H1 (cell line): ENCODE data around the gene EPN2. TPM values are rescaled to one million over a fixed set of nuclear protein-coding genes. Genes with fewer than 3 reads are reported as not detected.

Experiments used
- CTCF ChIA-PET: fragments of 300-600 bp; sonication (Branson Sonifier 250); formaldehyde crosslinking; loops from one replicate; lab custom pipeline; 2021; ENCODE audit not compliant: partially characterized antibody; lab: Charles Lee
- POLR2A ChIA-PET: fragments of 300-600 bp; sonication (Branson Sonifier 250); formaldehyde crosslinking; loops from one replicate; lab custom pipeline; 2021; ENCODE audit warnings: inconsistent platforms; ENCODE audit not compliant: partially characterized antibody; lab: Charles Lee
- DNase-seq, 2 experiments: peaks; one replicate each; pipeline versions ENCODE4 v3.0.0 to v3.0.0-alpha.2; 2010 to 2022; ENCODE audit warnings: low spot score in 2 of 2, low read depth in 1 of 2, mixed read lengths in 1 of 2
- FAIRE-seq: peaks from 2 replicates; lab custom pipeline; 2011; peaks lifted over from hg19 to GRCh38; lab: Jason Lieb, UNC
- H2AFZ ChIP-seq: 2 replicates; pipeline ENCODE4 v1.8.1; 2012; ENCODE audit warnings: low read length, inconsistent platforms
- H2AK5ac ChIP-seq: 2 replicates; pipeline ENCODE4 v1.6.1; 2013; ENCODE audit warnings: low read depth, low read length
- H2BK120ac ChIP-seq: replicated peaks from 2 replicates; pipeline ENCODE3; 2013; ENCODE audit warnings: low read depth, low read length, inconsistent platforms
- H2BK12ac ChIP-seq: 2 replicates; pipeline ENCODE4 v1.6.1; 2013; ENCODE audit warnings: low read depth, low read length
- H2BK15ac ChIP-seq: 2 replicates; pipeline ENCODE4 v1.6.1; 2013; ENCODE audit warnings: low read length
- H2BK20ac ChIP-seq: 2 replicates; pipeline ENCODE4 v1.6.1; 2013; ENCODE audit warnings: low read length
- H2BK5ac ChIP-seq: 2 replicates; pipeline ENCODE4 v1.6.1; 2013; ENCODE audit warnings: low read depth, low read length
- H3K14ac ChIP-seq: 2 replicates; pipeline ENCODE4 v1.6.1; 2013; ENCODE audit warnings: inconsistent platforms; ENCODE audit not compliant: insufficient read length
- H3K18ac ChIP-seq: 2 replicates; pipeline ENCODE4 v1.6.1; 2013; ENCODE audit warnings: low read length; ENCODE audit errors: extremely low read depth
- H3K23ac ChIP-seq: 2 replicates; pipeline ENCODE4 v1.6.1; 2013; ENCODE audit warnings: inconsistent platforms; ENCODE audit not compliant: insufficient read length
- H3K23me2 ChIP-seq: 2 replicates; pipeline ENCODE4 v1.6.1; 2013; ENCODE audit warnings: low read depth, low read length
- H3K27ac ChIP-seq: 2 replicates; pipeline ENCODE4 v1.6.1; 2011; ENCODE audit warnings: low read depth, low read length, inconsistent platforms
- H3K27me3 ChIP-seq, 4 experiments: replicated peaks in 1 of 4; 1 replicate in 1 of 4; 2 replicates in 3 of 4; pipeline versions ENCODE4 v1.6.1 to v1.8.1; 2011 to 2013; ENCODE audit warnings: low read length in 3 of 4, mild to moderate bottlenecking in 3 of 4, inconsistent platforms in 2 of 4, mixed read lengths in 2 of 4, moderate library complexity in 1 of 4; ENCODE audit not compliant: control insufficient read depth in 3 of 4, insufficient read depth in 3 of 4; ENCODE audit errors: extremely low read depth in 1 of 4
- H3K36me3 ChIP-seq, 4 experiments: 2 replicates each; pipeline versions ENCODE4 v1.6.1 to v1.8.1; 2011 to 2013; ENCODE audit warnings: mild to moderate bottlenecking in 4 of 4, low read length in 3 of 4, moderate library complexity in 2 of 4, control low read depth in 1 of 4, inconsistent platforms in 1 of 4; ENCODE audit not compliant: insufficient read depth in 4 of 4, control insufficient read depth in 2 of 4
- H3K4ac ChIP-seq: replicated peaks from 2 replicates; pipeline ENCODE3; 2013; ENCODE audit warnings: low read length, low read depth, mixed read lengths, inconsistent platforms; ENCODE audit not compliant: insufficient read length
- H3K4me1 ChIP-seq, 4 experiments: replicated peaks in 1 of 4; 1 replicate in 1 of 4; 2 replicates in 3 of 4; pipeline versions ENCODE4 v1.6.1 to v1.8.1; 2011 to 2013; ENCODE audit warnings: low read length in 3 of 4, inconsistent platforms in 2 of 4, mixed read lengths in 1 of 4; ENCODE audit not compliant: insufficient read depth in 4 of 4, control insufficient read depth in 3 of 4
- H3K4me2 ChIP-seq, 2 experiments: 2 replicates each; pipeline versions ENCODE4 v1.6.1 to v1.8.1; 2011 to 2013; ENCODE audit warnings: low read depth in 2 of 2, low read length in 2 of 2, control low read depth in 1 of 2, inconsistent platforms in 1 of 2, mild to moderate bottlenecking in 1 of 2; ENCODE audit not compliant: insufficient read depth in 1 of 2
- H3K4me3 ChIP-seq, 4 experiments: fragments of 200-600, 300-600 bp in 1 of 4; sonication (generic), shearing (Covaris generic), sonication (Bioruptor Twin) in 1 of 4; 2 replicates each; pipeline versions ENCODE4 v1.5.1 to v1.8.1; 2011 to 2016; ENCODE audit warnings: low read length in 4 of 4, low read depth in 3 of 4, control low read depth in 2 of 4, inconsistent platforms in 2 of 4, mild to moderate bottlenecking in 2 of 4, mixed read lengths in 1 of 4, moderate library complexity in 1 of 4; ENCODE audit not compliant: insufficient read depth in 2 of 4; ENCODE audit errors: extremely low read depth in 1 of 4
- H3K56ac ChIP-seq: replicated peaks from 2 replicates; pipeline ENCODE3; 2013; ENCODE audit warnings: low read depth, mild to moderate bottlenecking, mixed read lengths, low read length, inconsistent platforms; ENCODE audit not compliant: insufficient read length
- H3K79me1 ChIP-seq: 2 replicates; pipeline ENCODE4 v1.6.1; 2013; ENCODE audit warnings: low read depth, low read length, control low read depth
- H3K79me2 ChIP-seq, 2 experiments: 2 replicates each; pipeline versions ENCODE4 v1.6.1 to v1.8.1; 2012 to 2013; ENCODE audit warnings: low read length in 2 of 2, mild to moderate bottlenecking in 2 of 2, inconsistent platforms in 1 of 2; ENCODE audit not compliant: insufficient read depth in 2 of 2, control insufficient read depth in 1 of 2
- H3K9ac ChIP-seq, 4 experiments: replicated peaks in 1 of 4; 1 replicate in 1 of 4; 2 replicates in 3 of 4; pipeline versions ENCODE4 v1.6.1 to v1.8.1; 2011 to 2013; ENCODE audit warnings: low read depth in 3 of 4, low read length in 3 of 4, control low read depth in 2 of 4, mild to moderate bottlenecking in 2 of 4, moderate library complexity in 2 of 4, inconsistent platforms in 1 of 4; ENCODE audit errors: extremely low read depth in 1 of 4
- H3K9me3 ChIP-seq, 2 experiments: 2 replicates each; pipeline versions ENCODE4 v1.6.1 to v1.8.1; 2012 to 2013; ENCODE audit warnings: mild to moderate bottlenecking in 2 of 2, moderate library complexity in 2 of 2, control low read depth in 1 of 2, inconsistent platforms in 1 of 2, low read depth in 1 of 2, low read length in 1 of 2, mixed read lengths in 1 of 2; ENCODE audit not compliant: insufficient read depth in 2 of 2
- H4K20me1 ChIP-seq, 2 experiments: replicated peaks in 1 of 2; 2 replicates each; pipeline versions ENCODE3 to v1.8.1; 2011 to 2013; ENCODE audit warnings: inconsistent platforms in 2 of 2, low read length in 2 of 2, mild to moderate bottlenecking in 1 of 2; ENCODE audit not compliant: insufficient read depth in 2 of 2, control insufficient read depth in 1 of 2
- H4K5ac ChIP-seq: 2 replicates; pipeline ENCODE4 v1.6.1; 2013; ENCODE audit warnings: low read length, low read depth, mixed read lengths, inconsistent platforms; ENCODE audit not compliant: insufficient read length
- H4K8ac ChIP-seq: 2 replicates; pipeline ENCODE4 v1.8.0; 2013; ENCODE audit warnings: mild to moderate bottlenecking, moderate library complexity, low read length, inconsistent platforms; ENCODE audit not compliant: insufficient read depth; ENCODE audit errors: extremely low read depth
- H4K91ac ChIP-seq: replicated peaks from 2 replicates; pipeline ENCODE3; 2013; ENCODE audit warnings: low read length, mixed read lengths, inconsistent platforms; ENCODE audit not compliant: insufficient read length
- FOSL1 ChIP-seq: IDR thresholded peaks from 2 replicates; pipeline ENCODE4 v1.6.1; 2011; ENCODE audit warnings: mild to moderate bottlenecking, low read depth, low read length, moderate library complexity; ENCODE audit not compliant: insufficient read depth
- KDM1A ChIP-seq: fragments of 200-600, 300-600 bp; sonication (generic); IDR thresholded peaks from 2 replicates; pipeline ENCODE4 v1.7.1; 2016; ENCODE audit warnings: mild to moderate bottlenecking, low read length, borderline replicate concordance
- WGBS, 2 experiments: shearing (Covaris generic) in 1 of 2; methylation state at CpG; one replicate each; pipeline versions ENCODE4 v1.1.6 to v1.1.7; 2013 to 2015; ENCODE audit warnings: low lambda C conversion rate in 2 of 2, mixed read lengths in 2 of 2, inconsistent platforms in 1 of 2, low coverage in 1 of 2, missing lambda C conversion rate in 1 of 2; ENCODE audit not compliant: insufficient replicate concordance in 2 of 2, insufficient coverage in 1 of 2, insufficient read length in 1 of 2; ENCODE audit errors: extremely low coverage in 1 of 2, missing lambda C conversion rate in 1 of 2; 5-methylcytosine and 5-hydroxymethylcytosine counted together
- polyA plus RNA-seq, 7 experiments: library from polyadenylated mRNA; depleted of rRNA in 3 of 7; stranded (reverse) in 5 of 7; unstranded in 2 of 7; fragments of >200 nt in 5 of 7; fragments of 200-250 nt in 2 of 7; gene quantifications; 1 replicate in 5 of 7; 2 replicates in 1 of 7; 4 replicates in 1 of 7; pipeline versions ENCODE4 v1.2.1 to v1.2.3, GENCODE V29; 2011 to 2013; ENCODE audit warnings: missing spikeins in 2 of 7, mixed read lengths in 2 of 7
- total RNA-seq: library from RNA; stranded (reverse); fragmentation: NEBNext Ultra II Directional; extraction: Animal tissue kit (Norgen Biotek cat#: 25700); gene quantifications from 2 replicates; pipeline ENCODE4 v1.2.1, GENCODE V29; 2021
- TF ChIP-seq, protein P1 (sequence below): IDR thresholded peaks from 2 replicates; pipeline ENCODE4 v1.6.1; 2012; ENCODE audit warnings: low read length, inconsistent platforms

Gene EPN2
- total and polyA plus RNA-seq, 2 of the 8 experiments (the other 6 are each of a cell fraction or from before 2014, with no cell fraction given): 28.7 to 55.8 TPM

DNA sequence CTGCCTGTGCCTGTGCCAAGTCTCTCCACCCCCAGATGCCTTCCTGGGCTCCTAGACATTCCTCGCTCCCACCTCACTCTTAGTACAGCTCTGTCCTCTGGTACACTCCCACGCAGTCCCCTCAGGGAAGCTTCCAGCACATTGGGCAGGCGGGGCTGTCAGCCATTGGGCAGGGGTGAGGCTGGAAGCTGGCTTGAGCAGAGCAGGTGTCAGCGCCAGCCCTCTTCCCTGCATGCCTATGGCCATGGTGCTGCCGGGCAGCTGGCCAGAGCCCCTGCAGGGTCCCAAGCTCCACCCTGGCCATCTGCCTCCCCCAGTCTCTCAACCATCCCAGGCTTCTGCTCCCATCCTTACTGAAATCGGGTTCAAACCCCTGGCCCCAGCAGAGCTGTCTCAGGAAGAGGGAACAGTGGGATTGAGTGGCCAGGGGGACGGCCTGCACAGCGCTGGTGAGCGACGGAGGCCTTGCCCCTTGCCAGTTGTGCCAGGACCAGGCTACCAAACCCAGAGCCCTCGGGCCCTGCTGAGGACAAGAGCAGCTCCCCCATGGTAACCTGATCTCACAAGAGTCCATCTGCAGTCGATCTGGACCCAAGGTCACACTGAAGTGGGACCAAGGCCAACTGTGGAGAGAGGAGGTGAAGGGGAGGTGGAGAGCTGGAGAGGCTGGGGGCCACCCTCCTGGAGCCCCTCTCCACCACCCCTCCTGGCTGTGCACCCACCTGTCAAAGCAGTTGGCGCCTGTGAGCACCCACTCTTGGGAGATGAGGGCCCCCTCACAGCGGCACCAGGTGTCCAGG lies 127.7 kb downstream of the EPN2 start:
- Histone ChIP-seq H2BK20ac (no peak overlapping the region), H3K27ac (no peak overlapping the region), H2BK15ac (0 out of 2 replicates have a peak overlapping the region, but pooled peaks have one; percentile 72), H3K14ac (no peak overlapping the region), H3K4me1 (peaks cover 0 to 9% (median 3%) of the 10 kb centered on the region in 4 experiments; a peak in 4 of 7 replicates), H2BK12ac (no peak overlapping the region), H3K36me3 (no peaks in the 10 kb centered on the region), H3K9me3 (no peaks in the 10 kb centered on the region), H4K5ac (no peak overlapping the region), H3K79me2 (no peaks in the 10 kb centered on the region), H4K8ac (peak overlapping the region; percentile 60; the same call in 1 of the 2 replicates), H2AFZ (no peak overlapping the region), H2AK5ac (no peak overlapping the region), H3K4me2 (no peak overlapping the region), H3K27me3 (no peaks in the 10 kb centered on the region; a peak in 1 of 7 replicates), H2BK120ac (no peak overlapping the region), H3K4ac (no peak overlapping the region), H3K4me3 (no peak overlapping the region), H3K56ac (no peak overlapping the region), H2BK5ac (no peak overlapping the region), H4K20me1 (no peaks in the 10 kb centered on the region), H4K91ac (no peak overlapping the region), H3K23me2 (peaks cover 6% of the 10 kb centered on the region; the same call in 1 of the 2 replicates), H3K79me1 (no peaks in the 10 kb centered on the region), H3K9ac (no peak overlapping the region), H3K23ac (no peak overlapping the region), H3K18ac (no peak overlapping the region)
- ChIA-PET POLR2A (interaction anchor here (0.7 to 6.2 kb wide), 8 partner anchors 11 to 102 kb away, joined by 3 to 32 read pairs (median 4); partner anchors contain the start of genes MAPK7 and MFAP4), CTCF (interaction anchor here (0.6 to 6.7 kb wide), 22 partner anchors 9 to 401 kb away, joined by 3 to 66 read pairs (median 6); partner anchors contain the start of genes MAPK7 and MFAP4)
- no peak for FAIRE-seq
- DNase-seq: no peak
- WGBS, 2 experiments: 86% methylated on average over 14 of the region's 14 CpGs; no CpG with 5 or more reads in 1 of the 2 experiments
- no peak for TF ChIP-seq FOSL1
- TF ChIP-seq KDM1A: no peak
- TF ChIP-seq, protein P1, sequence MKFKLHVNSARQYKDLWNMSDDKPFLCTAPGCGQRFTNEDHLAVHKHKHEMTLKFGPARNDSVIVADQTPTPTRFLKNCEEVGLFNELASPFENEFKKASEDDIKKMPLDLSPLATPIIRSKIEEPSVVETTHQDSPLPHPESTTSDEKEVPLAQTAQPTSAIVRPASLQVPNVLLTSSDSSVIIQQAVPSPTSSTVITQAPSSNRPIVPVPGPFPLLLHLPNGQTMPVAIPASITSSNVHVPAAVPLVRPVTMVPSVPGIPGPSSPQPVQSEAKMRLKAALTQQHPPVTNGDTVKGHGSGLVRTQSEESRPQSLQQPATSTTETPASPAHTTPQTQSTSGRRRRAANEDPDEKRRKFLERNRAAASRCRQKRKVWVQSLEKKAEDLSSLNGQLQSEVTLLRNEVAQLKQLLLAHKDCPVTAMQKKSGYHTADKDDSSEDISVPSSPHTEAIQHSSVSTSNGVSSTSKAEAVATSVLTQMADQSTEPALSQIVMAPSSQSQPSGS: no peak
